HG03575 (cell line): Measurements from ENCODE around the gene RPS3.
"Not testable (repeated sequence)": the region's sequence is repeated elsewhere in the genome, so short reads cannot be mapped to it uniquely, and the experiment has no call there.

ENCODE experiments used
- ATAC-seq: cut with Tn5 transposase; IDR thresholded peaks from one replicate; pipeline ENCODE4 v1.9.1; 2021; ENCODE audit not compliant: unreplicated experiment, insufficient number of reproducible peaks, low FRiP score; ENCODE audit errors: extremely low read depth

Gene RPS3

GRCh38 chr11:75376175-75376574, 23.1 kb upstream of the RPS3 start:
- no peak for ATAC-seq

- not testable (repeated sequence) for ATAC-seq
Observed at GRCh38 chr11:75378776-75379175, 20.5 kb upstream of the RPS3 start.

GRCh38 chr11:75380245-75380644, 19.1 kb upstream of the RPS3 start:
- no peak for ATAC-seq

- ATAC-seq = no peak
Observed at GRCh38 chr11:75380716-75381420, 18.4 kb upstream of the RPS3 start.

GRCh38 chr11:75383246-75383645, 16.1 kb upstream of the RPS3 start:
- ATAC-seq = no peak

GRCh38 chr11:75384438-75385080, 14.8 kb upstream of the RPS3 start:
- ATAC-seq = no peak

GRCh38 chr11:75386942-75387630, 12.2 kb upstream of the RPS3 start:
- no peak for ATAC-seq

GRCh38 chr11:75387736-75388294, 11.5 kb upstream of the RPS3 start:
- ATAC-seq = no peak

- no peak for ATAC-seq
Observed at GRCh38 chr11:75388386-75389275, 10.7 kb upstream of the RPS3 start.

GRCh38 chr11:75389276-75389605, 10.1 kb upstream of the RPS3 start:
- ATAC-seq = no peak

- ATAC-seq = no peak
Observed at GRCh38 chr11:75389925-75390324, 9.4 kb upstream of the RPS3 start.

- ATAC-seq = no peak
Observed at GRCh38 chr11:75394085-75394840, 5.1 kb upstream of the RPS3 start.

- no peak for ATAC-seq
Observed at GRCh38 chr11:75398906-75399305, 412 bp upstream of the RPS3 start.

GRCh38 chr11:75400146-75400865, 988 bp downstream of the RPS3 start:
- no peak for ATAC-seq

GRCh38 chr11:75402002-75402773, 2.9 kb downstream of the RPS3 start:
- no peak for ATAC-seq

GRCh38 chr11:75403037-75403436, 3.7 kb downstream of the RPS3 start:
- ATAC-seq = no peak

- ATAC-seq = no peak
Observed at GRCh38 chr11:75403983-75404658, 4.8 kb downstream of the RPS3 start.
